HG03432 (cell line): ENCODE data around the gene VASH2.
"Not testable (repeated sequence)": the region's sequence is repeated elsewhere in the genome, so short reads cannot be mapped to it uniquely, and the experiment has no call there.

Experiments
- ATAC-seq: cut with Tn5 transposase; IDR thresholded peaks from one replicate; pipeline ENCODE4 v1.9.1; 2021; ENCODE audit warnings: mild to moderate bottlenecking, moderate library complexity; ENCODE audit not compliant: unreplicated experiment

VASH2 gene

GRCh38 chr1:213017447-213018273 is 67.3 kb downstream of the VASH2 start:
- no peak for ATAC-seq

GRCh38 chr1:213019450-213019849 is 69.1 kb downstream of the VASH2 start:
- ATAC-seq = no peak

- ATAC-seq = no peak
Measured at GRCh38 chr1:213020016-213020415, 69.7 kb downstream of the VASH2 start.

- ATAC-seq = not testable (repeated sequence)
Measured at GRCh38 chr1:213027024-213027423, 76.7 kb downstream of the VASH2 start.

- no peak for ATAC-seq
Measured at GRCh38 chr1:213032651-213033050, 82.3 kb downstream of the VASH2 start.

- no peak for ATAC-seq
Measured at GRCh38 chr1:213034713-213035112, 84.4 kb downstream of the VASH2 start.

GRCh38 chr1:213035573-213035972 is 85.2 kb downstream of the VASH2 start:
- ATAC-seq = no peak
